ENCODE measurements around the gene CTXN2. TPM values are rescaled to one million over a fixed set of nuclear protein-coding genes. Genes with fewer than 3 reads are reported as not detected.

The CTXN2 gene
- total and polyA plus RNA-seq, 8 donors = 0.06 to 0.73 (median 0.12) TPM; not detected in 4

DNA sequence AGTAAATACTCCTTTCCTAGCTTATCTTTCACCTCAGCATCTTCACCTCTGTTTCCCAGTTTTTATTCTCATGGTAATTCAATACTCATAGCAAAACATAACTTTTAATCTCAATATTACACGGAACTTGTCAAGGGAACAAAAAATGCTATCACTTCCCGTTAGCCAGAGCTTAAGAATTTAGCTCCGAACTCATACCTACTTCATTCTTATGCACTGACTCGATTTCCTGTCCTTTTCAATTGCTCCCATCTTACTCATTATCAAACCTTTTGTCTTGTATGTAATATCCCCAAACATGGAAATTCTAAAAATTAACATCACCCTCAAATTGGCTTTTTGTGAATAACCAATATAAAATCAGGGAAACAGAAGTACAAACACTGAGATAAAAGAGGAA lies 41.6 kb upstream of the CTXN2 start:
- 88% methylated on average over 4 of the region's 4 CpGs for WGBS, 2 donors
- no peak for FAIRE-seq
- TF ChIP-seq, protein P1, sequence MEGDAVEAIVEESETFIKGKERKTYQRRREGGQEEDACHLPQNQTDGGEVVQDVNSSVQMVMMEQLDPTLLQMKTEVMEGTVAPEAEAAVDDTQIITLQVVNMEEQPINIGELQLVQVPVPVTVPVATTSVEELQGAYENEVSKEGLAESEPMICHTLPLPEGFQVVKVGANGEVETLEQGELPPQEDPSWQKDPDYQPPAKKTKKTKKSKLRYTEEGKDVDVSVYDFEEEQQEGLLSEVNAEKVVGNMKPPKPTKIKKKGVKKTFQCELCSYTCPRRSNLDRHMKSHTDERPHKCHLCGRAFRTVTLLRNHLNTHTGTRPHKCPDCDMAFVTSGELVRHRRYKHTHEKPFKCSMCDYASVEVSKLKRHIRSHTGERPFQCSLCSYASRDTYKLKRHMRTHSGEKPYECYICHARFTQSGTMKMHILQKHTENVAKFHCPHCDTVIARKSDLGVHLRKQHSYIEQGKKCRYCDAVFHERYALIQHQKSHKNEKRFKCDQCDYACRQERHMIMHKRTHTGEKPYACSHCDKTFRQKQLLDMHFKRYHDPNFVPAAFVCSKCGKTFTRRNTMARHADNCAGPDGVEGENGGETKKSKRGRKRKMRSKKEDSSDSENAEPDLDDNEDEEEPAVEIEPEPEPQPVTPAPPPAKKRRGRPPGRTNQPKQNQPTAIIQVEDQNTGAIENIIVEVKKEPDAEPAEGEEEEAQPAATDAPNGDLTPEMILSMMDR (IDR thresholded peaks at IDR 0.05) = no peak

DNA sequence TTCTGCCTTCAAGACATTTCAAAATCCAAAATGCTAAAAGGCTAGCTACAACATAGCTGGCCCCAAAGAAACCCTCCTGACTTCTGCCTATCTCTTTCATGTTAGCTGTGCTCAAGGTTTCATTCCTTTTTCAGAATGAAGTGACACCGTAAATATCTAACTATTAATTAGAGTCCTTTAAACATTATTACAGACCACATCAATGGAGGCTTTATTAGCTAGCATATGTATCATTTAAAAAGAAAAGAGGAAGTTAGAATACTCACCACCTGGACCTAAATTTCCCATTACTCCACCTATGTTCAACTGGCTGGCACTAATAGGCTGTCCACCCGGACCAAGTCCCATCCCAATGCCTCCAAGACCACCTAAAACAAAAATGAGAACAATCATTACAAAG lies 37.9 kb upstream of the CTXN2 start:
- Histone ChIP-seq H3K27me3 (no peaks in the 10 kb centered on the region), H3K4me3 (no peak overlapping the region), H3K4me1 (no peaks in the 10 kb centered on the region), H3K36me3 (no peaks in the 10 kb centered on the region), H3K9me3 (no peaks in the 10 kb centered on the region), H3K27ac (no peak overlapping the region)
- TF ChIP-seq, protein P1 (IDR thresholded peaks at IDR 0.05) = no peak
- intact Hi-C loops (cut with DNase I) = no loop called here
- FAIRE-seq = no peak
- no peak for DNase-seq
- 94 to 98% methylated on average over 2 of the region's 2 CpGs for WGBS, 2 donors
- ATAC-seq = no peak

More for the DNA sequence above, 41.6 kb upstream of the CTXN2 start:
- DNase-seq (no peak), ATAC-seq (no peak)
- H3K36me3 ChIP-seq = peaks cover 0 to 4% (median 0%) of the 10 kb centered on the region in 3 donors
- no peaks in the 10 kb centered on the region for H3K4me1 ChIP-seq
- H3K9me3 ChIP-seq = no peaks in the 10 kb centered on the region
- no peak overlapping the region for H3K4me3 ChIP-seq
- H3K27me3 ChIP-seq = no peaks in the 10 kb centered on the region
- H3K27ac ChIP-seq = no peak overlapping the region
- intact Hi-C loops (cut with DNase I) = no loop called here

DNA sequence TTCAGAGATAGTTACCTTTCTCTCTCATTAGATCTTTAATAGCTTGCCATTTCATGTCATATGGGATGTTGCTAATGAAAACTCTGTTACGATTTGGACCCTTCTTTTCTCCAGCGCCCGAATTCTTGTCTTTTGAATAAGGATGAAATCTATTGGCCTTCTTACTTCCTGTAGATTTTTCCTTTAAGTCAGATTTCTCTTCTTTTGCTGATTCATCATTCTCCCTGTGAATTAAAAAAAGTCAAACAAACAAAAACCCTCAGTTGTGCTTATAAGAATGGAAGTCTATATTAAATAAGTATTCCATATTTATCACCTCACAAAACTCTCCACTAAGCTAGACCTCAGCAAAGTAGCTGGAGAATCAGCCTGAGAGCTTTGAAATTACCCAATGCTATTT lies 22.8 kb upstream of the CTXN2 start:
- H3K4me1 ChIP-seq = no peaks in the 10 kb centered on the region
- H3K27me3 ChIP-seq = no peaks in the 10 kb centered on the region
- TF ChIP-seq, protein P1 (IDR thresholded peaks at IDR 0.05) = no peak
- FAIRE-seq (no peak), DNase-seq (no peak), ATAC-seq (no peak)
- intact Hi-C loops (cut with DNase I) = no loop called here
- no peaks in the 10 kb centered on the region for H3K9me3 ChIP-seq
- H3K27ac ChIP-seq = no peak overlapping the region
- no peaks in the 10 kb centered on the region for H3K36me3 ChIP-seq
- 62% methylated on average over 3 of the region's 3 CpGs for WGBS, 2 donors
- H3K4me3 ChIP-seq = no peak overlapping the region

DNA sequence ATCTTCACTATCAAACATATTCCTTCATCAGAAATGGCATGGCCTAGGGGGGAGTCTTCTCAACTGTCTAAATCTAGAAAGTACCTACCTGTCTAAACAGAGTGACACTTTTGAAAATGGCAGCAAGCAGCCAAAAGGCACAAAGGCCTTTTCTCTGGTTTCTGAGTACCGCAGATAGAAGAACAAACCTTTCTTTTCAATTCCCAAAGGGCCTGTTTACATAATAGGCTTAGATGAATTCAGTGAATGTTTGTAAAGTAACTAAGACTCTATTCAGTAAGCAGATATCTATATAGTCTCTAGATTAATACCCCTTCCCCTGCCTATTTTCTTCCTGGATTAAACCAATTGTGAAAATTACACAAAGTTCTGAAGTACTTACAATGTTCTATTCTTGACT lies 20.5 kb upstream of the CTXN2 start:
- Histone ChIP-seq H3K4me1 (no peaks in the 10 kb centered on the region), H3K4me3 (no peak overlapping the region), H3K27ac (no peak overlapping the region), H3K27me3 (no peaks in the 10 kb centered on the region), H3K36me3 (no peaks in the 10 kb centered on the region), H3K9me3 (no peaks in the 10 kb centered on the region)
- TF ChIP-seq, protein P1 (IDR thresholded peaks at IDR 0.05) = no peak
- ATAC-seq (no peak), DNase-seq (no peak), FAIRE-seq (no peak)
- 77 to 97% methylated on average over 1 of the region's 1 CpG for WGBS, 2 donors
- intact Hi-C loops (cut with DNase I) = no loop called here

DNA sequence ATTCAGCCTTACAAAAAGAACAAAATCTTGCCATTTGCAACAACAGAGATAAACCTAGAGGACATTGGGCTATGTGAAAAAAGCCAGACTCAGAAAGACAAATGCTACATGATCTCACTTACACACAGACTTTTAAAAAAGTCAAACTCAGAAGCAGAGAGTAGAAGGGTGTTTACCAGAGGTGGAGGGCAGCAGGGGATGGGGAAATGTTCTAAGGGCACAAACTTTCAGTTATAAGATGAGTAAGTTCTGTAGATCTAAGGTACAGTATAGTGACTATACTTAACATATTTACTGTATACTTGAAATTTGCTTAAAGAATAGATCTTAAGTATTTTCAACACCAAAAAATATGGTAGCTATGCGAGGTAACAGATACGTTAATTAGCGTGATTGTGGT lies 16.3 kb upstream of the CTXN2 start:
- no peak for DNase-seq

More for the DNA sequence above, 16.3 kb upstream of the CTXN2 start:
- Histone ChIP-seq H3K4me1 (peaks cover 0 to 7% (median 7%) of the 10 kb centered on the region in 3 donors), H3K27me3 (no peaks in the 10 kb centered on the region), H3K27ac (no peak overlapping the region), H3K9me3 (no peaks in the 10 kb centered on the region), H3K36me3 (no peaks in the 10 kb centered on the region), H3K4me3 (no peak overlapping the region)
- TF ChIP-seq, protein P1 (IDR thresholded peaks at IDR 0.05) = no peak
- 96 to 98% methylated on average over 3 of the region's 3 CpGs for WGBS, 2 donors
- no peak for FAIRE-seq
- no peak for ATAC-seq
- intact Hi-C loops (cut with DNase I) = no loop called here
